Stimulated activated CD8-positive, alpha-beta memory T cell treated with anti-CD3 and anti-CD28 coated beads, Interleukin-7, amount 100 ng/mL, for 1 hour (primary cell): ENCODE results near the gene GUCY1B1.

ENCODE experiments used
- DNase-seq, 2 donors: peaks; one replicate each; pipeline ENCODE4 v3.0.0-alpha.2; 2020; ENCODE audit warnings: low read depth in 2 of 2

The GUCY1B1 gene

DNA sequence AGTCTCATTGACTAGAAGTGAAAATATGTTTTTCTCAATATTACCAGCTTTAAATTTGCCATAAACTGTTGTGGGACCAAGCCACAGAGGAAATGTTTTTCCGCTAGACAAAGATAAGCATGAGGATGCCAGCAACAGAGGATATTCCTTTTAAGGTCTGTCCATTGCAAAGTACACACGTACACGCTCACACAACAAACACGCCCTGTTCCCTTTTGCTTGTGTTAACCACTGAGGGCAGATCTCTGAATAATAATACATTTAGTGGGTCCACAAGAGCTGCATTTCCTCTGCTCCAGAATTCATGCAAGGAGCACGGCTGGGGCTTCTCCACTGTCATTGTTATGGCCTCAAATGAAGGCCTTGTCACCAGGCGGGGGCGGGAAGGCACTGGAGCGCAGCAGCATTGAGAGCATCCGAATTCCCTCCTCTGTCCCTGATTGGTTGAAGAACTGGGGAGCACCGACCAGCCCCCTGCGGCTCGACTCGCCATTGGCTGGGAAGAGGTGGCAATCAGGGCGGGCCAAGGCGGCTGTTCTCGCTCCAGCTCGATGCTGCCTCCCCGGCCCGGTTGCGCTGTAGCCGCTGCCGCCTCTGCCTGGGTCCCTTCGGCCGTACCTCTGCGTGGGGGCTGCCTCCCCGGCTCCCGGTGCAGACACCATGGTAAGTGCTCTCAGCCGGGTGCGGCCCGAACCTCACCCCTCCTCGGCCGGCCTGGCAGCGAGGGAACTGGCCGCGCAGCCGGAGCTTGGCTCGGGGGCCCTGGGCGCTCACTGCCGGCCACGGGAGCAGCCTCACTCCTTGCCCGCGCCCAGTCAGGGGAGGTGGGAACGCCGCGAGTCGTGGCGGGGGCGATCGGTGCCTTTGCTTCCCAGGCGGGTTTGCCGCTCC lies at the start of gene GUCY1B1:
GUCY1B1 (plus strand) TSS at position 541 of the 891 bp plus-strand sequence; CDS start at position 661, 120 bp downstream.
- DNase-seq: peak; percentile 23 to 44

DNA sequence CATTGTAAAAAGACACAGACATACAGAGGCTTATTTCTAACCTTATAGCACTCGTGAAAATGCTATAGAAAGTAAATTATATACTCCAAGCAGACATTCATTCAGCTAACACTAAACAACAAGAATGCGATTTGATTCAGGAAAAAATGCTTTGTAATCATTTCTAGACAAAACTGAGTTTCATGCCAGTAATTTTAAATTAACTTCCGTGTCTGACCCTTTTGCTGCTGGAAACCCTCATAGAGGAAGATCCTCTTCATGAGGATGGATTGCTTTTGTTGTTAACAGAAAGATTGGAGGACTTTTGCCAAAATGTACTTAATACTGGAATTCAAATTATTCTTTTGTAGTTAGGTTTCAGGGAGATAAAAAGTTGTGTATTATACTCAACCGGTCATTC lies 48.9 kb upstream of the GUCY1B1 start:
- DNase-seq: no peak

DNA sequence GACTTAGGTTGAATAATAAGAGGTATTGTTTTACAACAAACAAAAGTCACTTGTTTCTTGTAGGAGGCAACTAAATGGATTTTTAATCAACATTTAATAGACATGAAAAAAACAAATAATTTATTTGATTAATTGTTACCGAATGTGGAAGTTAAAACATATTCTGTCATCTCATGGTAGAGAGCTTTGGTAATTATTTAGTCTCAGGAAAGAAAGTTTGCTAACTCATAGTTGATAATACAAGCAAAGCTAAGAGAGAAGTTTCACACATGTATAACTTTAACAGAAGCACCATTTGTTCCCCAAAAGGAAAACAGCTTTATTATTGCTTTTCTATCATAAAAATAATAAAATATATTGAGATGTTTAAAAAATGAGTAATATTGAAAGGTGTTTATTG lies 47.3 kb upstream of the GUCY1B1 start:
- DNase-seq: no peak

DNA sequence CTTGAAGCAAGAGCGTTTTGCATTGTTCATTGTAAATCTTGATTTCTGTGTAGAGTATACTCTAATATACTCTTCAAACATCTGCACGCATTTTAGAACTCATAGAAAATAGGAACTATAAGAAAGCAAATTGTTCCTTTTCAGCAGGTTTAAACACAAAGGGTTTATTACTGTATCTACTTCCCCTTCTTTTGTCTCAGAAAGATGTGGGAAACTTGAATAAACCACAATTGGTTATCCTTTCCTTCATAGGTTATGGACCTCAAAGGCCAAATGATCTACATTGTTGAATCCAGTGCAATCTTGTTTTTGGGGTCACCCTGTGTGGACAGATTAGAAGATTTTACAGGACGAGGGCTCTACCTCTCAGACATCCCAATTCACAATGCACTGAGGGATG lies 46.0 kb upstream of the GUCY1B1 start:
- DNase-seq: no peak

DNA sequence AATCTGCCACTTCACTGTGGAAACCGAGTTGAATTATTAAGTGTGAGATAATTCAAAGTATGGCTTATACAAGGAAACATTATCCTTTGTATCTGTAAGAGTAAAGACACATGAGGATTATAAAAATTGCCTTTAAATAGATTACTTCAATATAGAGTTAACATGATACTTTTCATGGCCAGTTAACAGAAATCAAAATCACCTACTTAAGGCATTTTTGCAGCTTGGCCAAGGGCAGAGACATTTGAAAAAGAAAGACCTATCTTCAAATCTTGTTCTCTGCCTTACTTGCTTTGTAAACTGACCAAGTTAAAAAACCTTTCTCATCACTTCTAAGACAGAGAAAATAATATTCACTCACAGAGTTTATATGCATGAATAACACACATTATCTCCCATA lies 44.9 kb upstream of the GUCY1B1 start:
- DNase-seq: no peak

DNA sequence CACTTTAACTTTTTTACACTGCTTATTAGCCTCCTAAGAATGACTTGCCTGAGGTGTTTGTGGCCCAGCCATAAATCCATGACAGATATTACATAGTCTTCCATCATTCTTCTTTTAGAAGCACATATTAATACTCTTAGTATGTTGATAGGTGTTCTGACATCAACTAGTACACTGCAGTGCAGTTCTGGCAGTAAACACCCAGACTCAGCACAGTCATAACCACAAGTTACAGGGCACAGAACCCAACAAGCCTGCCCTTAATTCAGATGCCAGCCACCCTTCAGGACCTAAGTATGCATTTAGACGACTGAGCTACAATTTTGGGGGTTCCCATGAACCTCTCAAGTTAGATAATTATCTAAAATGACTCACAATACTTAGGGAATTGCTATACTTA lies 36.5 kb upstream of the GUCY1B1 start:
- no peak for DNase-seq

DNA sequence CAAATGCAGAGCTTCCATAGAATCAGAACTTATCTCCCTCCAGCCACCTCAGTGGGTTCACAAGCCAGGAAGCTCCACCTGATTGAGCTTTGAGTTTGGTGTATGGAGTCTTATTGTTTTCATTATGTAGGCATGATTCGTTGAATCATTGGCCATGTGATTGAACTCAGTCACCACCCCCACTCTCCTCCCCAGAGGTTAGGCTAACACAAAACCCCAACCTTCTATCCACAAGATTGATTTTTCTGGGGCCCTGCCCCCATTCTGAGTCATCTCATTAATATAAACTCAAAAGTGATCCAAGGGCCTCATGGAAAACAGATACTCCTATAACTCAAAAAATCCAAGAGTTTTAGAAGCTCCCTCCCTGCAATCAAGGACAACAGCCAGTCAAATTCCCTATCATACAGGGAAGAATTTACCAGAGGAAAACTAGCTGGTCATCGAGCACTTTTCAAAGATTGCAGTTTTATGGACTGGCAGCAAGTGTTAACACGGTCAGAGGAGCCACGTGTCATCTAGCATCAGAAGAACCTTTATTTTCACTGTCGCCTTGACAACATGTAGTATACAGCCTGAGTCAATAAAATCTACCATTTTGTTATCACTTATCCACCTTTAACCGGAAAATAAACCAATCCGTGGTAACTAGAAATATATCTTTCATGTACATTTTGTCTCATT lies 35.9 kb upstream of the GUCY1B1 start:
- DNase-seq: no peak

DNA sequence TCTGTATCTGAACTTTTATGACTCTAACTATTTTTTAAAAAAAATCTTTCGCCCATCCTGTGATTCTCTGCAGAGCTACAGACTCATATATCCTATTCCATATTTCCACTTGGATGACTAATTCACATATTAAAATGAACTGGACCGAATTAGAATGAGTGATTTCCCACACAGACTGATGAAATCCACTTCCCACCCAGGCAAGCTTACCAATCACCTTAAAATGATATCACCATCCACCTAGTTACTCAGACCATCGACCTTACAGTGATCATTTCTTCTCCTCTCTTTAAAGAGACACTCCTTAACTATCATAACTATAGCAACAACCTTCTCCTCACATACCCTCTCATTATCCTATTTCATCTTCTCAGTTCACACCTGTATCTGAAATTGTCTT lies 34.1 kb upstream of the GUCY1B1 start:
- no peak for DNase-seq

DNA sequence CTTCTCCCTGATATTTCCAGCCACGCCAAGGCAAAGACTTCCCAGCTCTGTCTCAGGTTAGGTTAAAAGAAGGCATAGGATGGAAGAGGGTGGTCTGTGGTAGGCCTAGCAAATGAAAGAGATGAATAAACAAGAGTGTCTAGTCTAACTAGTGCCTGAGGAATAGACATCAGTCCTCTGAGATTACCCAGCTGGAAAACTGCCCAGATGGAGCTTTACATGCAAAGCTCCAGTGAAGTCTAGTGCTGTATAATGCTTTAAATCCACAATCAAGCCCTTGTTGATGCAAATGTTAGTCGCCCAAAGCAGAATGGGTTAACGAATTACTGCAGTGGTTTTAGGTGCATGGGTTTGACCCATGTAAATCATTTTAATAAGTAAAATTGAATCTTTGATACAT lies 24.8 kb upstream of the GUCY1B1 start:
- no peak for DNase-seq

DNA sequence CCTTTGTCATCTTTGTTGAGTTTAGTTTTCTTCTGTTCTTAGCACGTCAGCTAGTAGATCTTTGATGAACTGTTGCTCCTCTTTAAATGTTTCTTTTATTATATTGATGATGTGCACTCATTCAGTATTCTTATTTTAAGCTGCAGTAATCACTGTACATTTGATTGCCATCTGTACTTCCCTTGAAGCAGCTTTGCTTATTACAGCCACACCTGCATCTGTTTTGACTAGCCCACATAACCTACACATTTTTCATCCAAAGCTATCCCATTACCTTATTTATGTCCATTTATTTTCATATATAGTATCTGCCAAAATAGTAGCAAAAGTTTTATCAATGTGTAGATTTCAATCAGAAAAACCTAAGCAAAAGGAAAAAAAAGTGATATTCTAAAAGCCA lies 23.9 kb upstream of the GUCY1B1 start:
- DNase-seq: no peak

DNA sequence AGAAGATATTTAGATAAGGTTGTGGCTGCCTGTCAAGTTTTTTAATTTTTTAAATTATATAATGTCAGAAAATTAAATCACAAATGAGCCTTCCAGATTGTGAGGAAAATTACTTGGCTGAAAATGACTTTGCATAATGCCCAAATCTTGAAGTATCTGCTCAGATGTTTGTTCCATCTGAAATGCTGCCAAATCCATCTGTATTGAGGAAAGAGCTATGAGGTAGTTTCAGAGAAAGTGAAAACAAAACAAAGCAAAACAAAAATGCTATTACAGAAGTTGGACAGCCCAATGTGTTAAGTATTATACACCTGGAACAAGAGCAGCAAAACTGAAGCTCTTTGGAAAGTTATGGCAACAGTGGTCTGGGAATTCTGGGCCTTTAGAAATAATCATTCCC lies 23.3 kb upstream of the GUCY1B1 start:
- no peak for DNase-seq

DNA sequence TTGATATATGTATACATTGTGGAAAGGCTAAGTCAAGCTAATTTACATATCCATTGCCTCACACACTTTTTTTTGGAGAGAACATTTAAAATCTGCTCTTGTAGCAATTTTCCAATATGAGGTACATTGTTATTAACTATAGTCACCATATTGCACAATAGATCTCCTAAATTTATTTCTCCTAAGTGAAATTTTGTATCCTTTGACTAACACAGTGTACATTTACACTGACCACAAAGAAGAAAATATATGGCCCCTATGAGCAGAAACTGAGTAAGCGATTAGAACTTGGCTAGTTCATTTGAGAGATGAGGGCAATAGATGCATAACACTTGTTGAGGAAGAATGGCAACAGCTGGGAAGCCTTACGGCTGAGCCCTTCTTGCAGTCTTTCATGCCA lies 20.3 kb upstream of the GUCY1B1 start:
- no peak for DNase-seq

DNA sequence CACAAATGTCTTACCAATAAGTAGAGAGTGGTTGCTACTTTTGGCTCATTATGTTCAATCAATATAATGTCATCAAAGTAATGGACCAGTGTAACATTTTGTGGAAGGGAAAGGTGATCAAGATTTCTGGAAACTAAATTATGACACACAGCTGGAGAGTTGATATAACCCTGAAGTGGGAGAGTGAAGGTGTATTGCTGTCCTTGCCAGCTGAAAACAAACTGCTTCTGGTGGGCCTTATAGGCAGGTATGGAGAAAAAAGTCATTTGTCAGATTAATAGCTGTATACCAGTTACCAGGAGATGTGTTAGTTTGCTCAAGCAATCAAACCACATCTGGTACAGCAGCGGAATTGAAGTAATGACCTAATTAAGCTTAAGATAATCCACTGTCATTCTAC lies 17.3 kb upstream of the GUCY1B1 start:
- no peak for DNase-seq

DNA sequence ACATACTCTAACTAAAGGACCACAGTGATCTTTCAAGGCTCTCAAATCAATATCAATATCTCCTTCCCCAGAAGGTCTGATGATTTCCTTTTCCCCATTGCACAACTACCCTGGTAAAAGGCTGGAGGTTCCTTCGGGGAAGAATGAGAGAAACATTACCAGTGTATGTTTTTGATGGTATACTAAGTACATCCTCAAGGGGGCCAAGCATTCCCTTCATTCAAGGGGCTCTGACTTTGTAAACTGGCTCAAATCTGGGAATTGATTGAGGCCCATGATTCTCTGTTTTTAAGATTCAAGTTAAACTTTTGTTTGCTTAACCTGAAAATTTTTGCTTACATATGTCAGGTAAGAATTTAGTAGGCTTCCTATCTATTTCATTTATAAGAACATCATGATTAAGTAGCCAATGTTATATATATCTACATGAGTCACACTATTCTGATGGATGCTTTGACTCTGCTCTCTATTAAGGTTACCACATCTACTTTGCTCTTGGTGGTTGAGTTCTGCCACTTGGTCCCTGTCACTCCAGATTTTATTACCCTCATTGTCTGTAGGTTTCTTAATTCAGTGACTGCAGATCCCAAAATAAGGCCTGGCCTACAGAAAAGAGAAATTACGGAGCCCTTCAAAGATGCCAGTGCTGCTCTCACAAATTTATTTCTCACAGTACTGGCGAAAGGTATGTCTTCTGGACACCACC lies 16.4 kb upstream of the GUCY1B1 start:
- no peak for DNase-seq

DNA sequence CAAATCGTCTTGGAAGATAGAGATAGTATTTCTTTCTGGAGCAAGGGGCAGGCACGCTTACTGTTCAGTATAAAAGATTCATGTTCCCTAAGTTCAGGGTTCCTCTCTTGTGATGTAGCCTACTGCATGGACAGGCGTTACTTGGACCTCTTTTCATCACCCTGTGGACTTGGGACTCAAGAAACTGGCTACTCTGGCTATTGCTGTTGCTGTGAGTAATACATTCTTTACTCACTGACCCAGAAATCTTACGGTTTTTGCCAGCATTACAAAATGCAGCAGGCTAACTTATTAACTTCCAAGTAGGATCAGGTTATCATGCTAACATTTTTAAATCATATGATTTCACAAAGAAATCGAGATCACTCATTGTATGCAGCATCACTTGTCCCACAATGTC lies 12.8 kb upstream of the GUCY1B1 start:
- no peak for DNase-seq

DNA sequence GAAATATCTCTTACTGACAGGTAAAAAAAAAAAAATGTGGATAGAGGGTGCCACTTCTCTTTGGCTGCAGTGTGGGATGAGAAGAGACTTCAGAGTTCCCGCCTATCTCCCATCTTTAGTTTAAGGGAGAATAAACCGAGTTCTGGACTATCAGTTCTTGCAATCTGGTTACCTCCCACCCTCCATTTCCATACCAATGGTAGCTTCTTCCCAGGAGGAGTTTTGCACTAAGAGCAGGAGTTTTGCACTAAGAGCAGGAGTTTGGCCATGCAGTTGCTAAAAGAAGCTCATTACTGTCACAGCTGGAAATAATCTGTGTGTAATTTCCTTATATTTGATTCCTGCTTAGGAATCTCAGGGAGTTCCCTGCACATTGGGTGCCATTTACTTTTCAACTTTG lies 10.8 kb upstream of the GUCY1B1 start:
- DNase-seq: no peak

DNA sequence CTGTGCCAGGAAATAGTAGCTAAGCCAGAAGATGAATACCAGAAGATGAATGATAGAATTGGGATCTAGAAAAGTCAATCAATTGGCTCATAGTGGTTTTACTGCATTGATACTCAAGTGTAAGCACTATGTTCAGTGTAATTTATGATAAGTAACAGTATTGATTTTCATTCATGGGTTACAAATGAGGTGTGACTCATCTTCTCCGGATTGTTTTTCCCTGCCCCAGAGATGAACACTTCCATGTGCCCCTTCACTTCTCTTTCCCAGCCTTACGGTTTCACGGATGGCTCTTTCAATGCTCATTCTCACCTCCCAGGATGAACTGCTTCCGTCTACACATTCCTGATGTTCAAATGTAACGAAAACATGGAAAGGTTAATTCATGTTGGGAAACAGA lies 9.8 kb upstream of the GUCY1B1 start:
- no peak for DNase-seq

DNA sequence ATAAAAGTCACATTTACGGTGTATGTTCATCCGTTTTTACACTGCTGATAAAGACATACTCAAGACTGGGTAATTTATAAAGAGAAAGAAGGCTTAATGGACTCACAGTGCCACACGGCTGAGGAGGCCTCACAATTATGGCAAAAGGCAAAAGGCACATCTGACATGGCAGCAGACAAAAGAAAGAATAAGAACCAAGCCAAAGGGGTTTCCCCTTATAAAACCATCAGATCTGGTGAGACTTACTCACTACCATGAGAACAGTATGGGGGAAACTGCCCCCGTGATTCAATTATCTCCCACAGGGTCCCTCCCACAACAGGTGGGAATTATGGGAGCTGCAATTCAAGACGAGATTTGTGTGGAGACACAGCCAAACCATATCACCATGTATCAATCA lies 7.3 kb upstream of the GUCY1B1 start:
- no peak for DNase-seq

DNA sequence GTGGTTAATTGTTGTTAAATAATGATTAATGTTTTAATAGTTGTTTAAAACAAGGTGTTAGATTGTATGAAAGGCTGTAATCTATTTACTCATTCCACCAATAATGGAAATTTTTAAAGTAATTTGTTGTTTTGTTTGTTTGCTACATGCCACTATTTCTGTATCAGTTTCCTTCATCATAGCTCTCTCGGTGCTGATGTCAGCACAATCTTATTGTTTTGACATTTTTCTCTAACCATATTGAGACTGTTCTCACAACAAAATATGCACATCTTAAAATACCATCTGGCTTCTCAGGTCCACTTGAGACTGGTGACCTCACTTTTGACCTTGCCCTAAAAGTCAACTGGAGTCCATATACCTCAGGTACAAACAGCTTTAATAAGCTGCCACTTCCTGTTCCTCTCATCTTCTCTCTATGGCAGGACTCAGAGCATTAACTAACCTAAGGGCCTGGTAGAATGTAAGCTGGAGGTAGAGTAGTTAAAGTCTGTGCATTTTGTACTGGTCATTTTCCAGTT lies 1.0 kb upstream of the GUCY1B1 start:
- DNase-seq: no peak

DNA sequence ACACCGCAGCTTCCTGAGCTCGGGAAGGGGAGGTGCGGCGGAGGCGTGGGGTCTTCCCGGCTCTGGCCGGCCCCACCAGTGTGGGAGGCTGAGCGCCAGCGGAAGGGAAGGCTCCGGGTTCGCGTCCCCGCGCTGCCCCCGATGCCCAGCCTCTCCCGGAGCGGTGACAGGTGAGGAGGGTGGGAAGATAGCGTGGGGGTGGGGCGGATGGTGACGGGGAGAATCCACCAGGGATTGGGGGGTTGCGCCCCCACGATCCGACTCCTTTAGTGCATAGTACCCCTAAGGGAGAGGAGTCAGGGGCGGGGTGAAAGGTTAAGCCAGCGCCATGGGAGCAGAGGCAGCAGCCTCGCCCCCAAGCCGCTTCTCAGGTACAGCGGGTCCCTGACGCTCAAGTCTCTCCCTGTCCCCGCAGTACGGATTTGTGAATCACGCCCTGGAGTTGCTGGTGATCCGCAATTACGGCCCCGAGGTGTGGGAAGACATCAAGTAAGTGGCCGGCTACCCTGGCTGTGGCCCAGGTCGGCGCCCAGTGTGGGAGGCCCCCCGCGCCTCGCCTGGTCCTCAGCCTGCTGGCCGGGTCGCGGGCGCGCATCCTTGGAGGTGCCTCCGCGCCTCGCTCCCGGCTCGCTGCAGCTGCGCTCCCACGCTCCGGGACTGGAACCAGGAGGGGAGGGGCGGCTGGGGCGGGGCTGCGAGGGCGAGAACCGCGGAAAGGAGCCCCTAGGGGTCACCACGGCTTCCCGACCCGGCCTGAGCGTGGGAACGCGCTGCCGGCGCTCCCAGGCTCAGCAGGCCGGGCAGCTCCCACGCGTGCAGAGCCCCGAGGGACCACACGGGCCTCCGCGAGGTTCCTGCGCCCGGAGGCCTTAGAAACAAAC lies 791 bp downstream of the GUCY1B1 start:
- DNase-seq: no peak

DNA sequence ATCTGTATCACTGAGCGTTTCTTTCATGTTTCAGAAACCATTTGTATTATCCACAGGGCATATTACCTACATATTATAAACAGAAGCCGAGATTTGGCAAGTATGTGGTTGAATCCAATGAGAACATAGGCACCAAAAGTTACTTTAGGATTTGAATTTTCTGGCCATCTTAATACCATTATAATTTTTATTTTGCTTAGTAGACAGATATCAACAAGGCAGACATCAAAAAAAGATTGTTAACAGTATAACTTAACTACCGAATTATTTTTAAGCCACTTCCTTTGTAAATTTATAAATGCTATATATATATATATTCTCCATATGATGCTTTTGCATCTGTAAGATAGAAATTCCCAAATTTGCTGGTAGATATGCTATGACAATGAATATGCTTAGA lies 2.2 kb downstream of the GUCY1B1 start:
- no peak for DNase-seq
